Endodermal cell (in vitro differentiated cells): Measurements from ENCODE around the gene SH2D3C. TPM values are rescaled to one million over a fixed set of nuclear protein-coding genes. Genes with fewer than 3 reads are reported as not detected.

Experiments
- DNase-seq: peaks from one replicate; pipeline ENCODE4 v3.0.0-alpha.2; 2017
- H3K27ac ChIP-seq: 2 replicates; pipeline ENCODE4 v1.5.1; 2013; ENCODE audit warnings: mild to moderate bottlenecking, low read depth, low read length, moderate library complexity
- H3K27me3 ChIP-seq: 2 replicates; pipeline ENCODE4 v1.6.1; 2013; ENCODE audit warnings: mild to moderate bottlenecking, low read length, moderate library complexity; ENCODE audit not compliant: insufficient read depth, control insufficient read depth, poor library complexity, severe bottlenecking
- H3K36me3 ChIP-seq: 2 replicates; pipeline ENCODE4 v1.7.0; 2013; ENCODE audit warnings: mild to moderate bottlenecking, low read length, moderate library complexity; ENCODE audit not compliant: control insufficient read depth, insufficient read depth
- H3K4me1 ChIP-seq: one replicate; pipeline ENCODE4 v1.7.0; 2013; ENCODE audit warnings: low read length; ENCODE audit not compliant: control insufficient read depth, insufficient read depth
- H3K4me3 ChIP-seq: 2 replicates; pipeline ENCODE4 v1.5.1; 2013; ENCODE audit warnings: mild to moderate bottlenecking, low read length, moderate library complexity
- H3K9ac ChIP-seq: 2 replicates; pipeline ENCODE4 v1.6.1; 2013; ENCODE audit warnings: mild to moderate bottlenecking, low read length, moderate library complexity; ENCODE audit not compliant: poor library complexity, severe bottlenecking; ENCODE audit errors: extremely low read depth
- H3K9me3 ChIP-seq: 2 replicates; pipeline ENCODE4 v1.6.1; 2013; ENCODE audit warnings: mild to moderate bottlenecking, low read length, moderate library complexity; ENCODE audit not compliant: control insufficient read depth
- H3K27ac Mint-ChIP-seq: 2 replicates; pipeline ENCODE4 v1.8.0; 2020; ENCODE audit warnings: mixed read lengths
- H3K27me3 Mint-ChIP-seq: 2 replicates; pipeline ENCODE4 v1.8.0; 2021; ENCODE audit warnings: mild to moderate bottlenecking, mixed read lengths; ENCODE audit not compliant: insufficient read depth
- H3K36me3 Mint-ChIP-seq: 2 replicates; pipeline ENCODE4 v1.8.0; 2020; ENCODE audit warnings: low read depth, mixed read lengths
- H3K4me1 Mint-ChIP-seq: 2 replicates; pipeline ENCODE4 v1.8.0; 2020; ENCODE audit warnings: mixed read lengths
- H3K4me3 Mint-ChIP-seq: 2 replicates; pipeline ENCODE4 v1.8.0; 2020; ENCODE audit warnings: mild to moderate bottlenecking, moderate library complexity, mixed read lengths
- H3K9me3 Mint-ChIP-seq: 2 replicates; pipeline ENCODE4 v1.8.0; 2020; ENCODE audit warnings: mild to moderate bottlenecking, mixed read lengths
- WGBS, 2 experiments: methylation state at CpG; one replicate each; pipeline versions ENCODE4 v1.1.5 to v1.1.7; 2013; ENCODE audit warnings: missing lambda C conversion rate in 2 of 2, mixed read lengths in 1 of 2; ENCODE audit not compliant: insufficient coverage in 1 of 2, insufficient read length in 1 of 2; 5-methylcytosine and 5-hydroxymethylcytosine counted together
- total RNA-seq, 2 donors: library from RNA; stranded (reverse); fragmentation: NEBNext Ultra II Directional in 1 of 2; extraction: Animal tissue kit (Norgen Biotek cat#: 25700) in 1 of 2; gene quantifications; 2 replicates in 1 of 2; 3 replicates in 1 of 2; pipeline ENCODE4 v1.2.1, GENCODE V29; 2021
- TF ChIP-seq, protein P1 (sequence below): fragments of 200-600 bp; sonication (generic); conservative IDR thresholded peaks from 2 replicates; pipeline ENCODE4 v1.5.0; 2021; ENCODE audit warnings: antibody characterized with exemption, mild to moderate bottlenecking

SH2D3C gene
- total RNA-seq, 2 donors from 2014 or later = 0.77 to 1.4 TPM

DNA sequence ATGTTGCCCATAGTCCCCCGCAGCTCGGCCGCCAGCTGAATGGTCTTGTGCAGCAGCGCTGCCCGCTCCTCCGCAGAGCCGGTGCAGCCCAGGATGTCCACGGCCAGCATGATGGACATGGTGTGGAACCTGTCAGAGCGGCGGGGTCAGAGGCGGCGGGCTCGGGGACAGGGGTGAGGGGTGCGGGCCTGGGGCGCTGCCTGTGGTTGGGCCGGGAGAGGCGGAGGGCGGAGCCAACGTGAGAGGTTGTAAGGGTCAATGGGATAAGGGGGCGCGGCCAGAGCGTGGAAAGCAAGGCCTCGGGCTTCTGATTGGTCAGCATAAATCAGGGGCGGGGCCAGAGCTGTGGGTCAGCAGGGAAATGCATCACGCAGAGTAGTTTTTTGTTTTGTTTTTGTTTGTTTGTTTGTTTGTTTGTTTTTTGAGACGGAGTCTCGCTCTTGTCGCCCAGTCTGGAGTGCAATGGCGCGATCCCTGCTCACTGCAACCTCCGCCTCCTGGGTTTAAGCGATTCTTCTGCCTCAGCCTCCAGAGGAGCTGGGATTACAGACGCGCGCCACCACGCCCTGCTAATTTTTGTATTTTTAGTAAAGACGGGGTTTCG is 36.5 kb downstream of the SH2D3C start:
- peak; percentile 99 for DNase-seq
- peaks cover 10% of the 10 kb centered on the region for H3K27me3 ChIP-seq
- no peaks in the 10 kb centered on the region for H3K9me3 ChIP-seq
- Mint-ChIP-seq H3K9me3 (no peaks in the 10 kb centered on the region), H3K27me3 (peaks cover 8% of the 10 kb centered on the region), H3K4me1 (peaks cover 2% of the 10 kb centered on the region), H3K4me3 (peak overlapping the region; percentile 68), H3K36me3 (no peaks in the 10 kb centered on the region), H3K27ac (peak overlapping the region; percentile 91)
- H3K9ac ChIP-seq = peak overlapping the region; percentile 47
- TF ChIP-seq, protein P1, sequence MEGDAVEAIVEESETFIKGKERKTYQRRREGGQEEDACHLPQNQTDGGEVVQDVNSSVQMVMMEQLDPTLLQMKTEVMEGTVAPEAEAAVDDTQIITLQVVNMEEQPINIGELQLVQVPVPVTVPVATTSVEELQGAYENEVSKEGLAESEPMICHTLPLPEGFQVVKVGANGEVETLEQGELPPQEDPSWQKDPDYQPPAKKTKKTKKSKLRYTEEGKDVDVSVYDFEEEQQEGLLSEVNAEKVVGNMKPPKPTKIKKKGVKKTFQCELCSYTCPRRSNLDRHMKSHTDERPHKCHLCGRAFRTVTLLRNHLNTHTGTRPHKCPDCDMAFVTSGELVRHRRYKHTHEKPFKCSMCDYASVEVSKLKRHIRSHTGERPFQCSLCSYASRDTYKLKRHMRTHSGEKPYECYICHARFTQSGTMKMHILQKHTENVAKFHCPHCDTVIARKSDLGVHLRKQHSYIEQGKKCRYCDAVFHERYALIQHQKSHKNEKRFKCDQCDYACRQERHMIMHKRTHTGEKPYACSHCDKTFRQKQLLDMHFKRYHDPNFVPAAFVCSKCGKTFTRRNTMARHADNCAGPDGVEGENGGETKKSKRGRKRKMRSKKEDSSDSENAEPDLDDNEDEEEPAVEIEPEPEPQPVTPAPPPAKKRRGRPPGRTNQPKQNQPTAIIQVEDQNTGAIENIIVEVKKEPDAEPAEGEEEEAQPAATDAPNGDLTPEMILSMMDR = no peak
- H3K4me1 ChIP-seq = no peaks in the 10 kb centered on the region
- peak overlapping the region; percentile 81 for H3K4me3 ChIP-seq
- H3K36me3 ChIP-seq = no peaks in the 10 kb centered on the region
- H3K27ac ChIP-seq = peak overlapping the region; percentile 70
- WGBS, 2 experiments = 7 to 9% methylated on average over 22 to 38 of the region's 38 CpGs

DNA sequence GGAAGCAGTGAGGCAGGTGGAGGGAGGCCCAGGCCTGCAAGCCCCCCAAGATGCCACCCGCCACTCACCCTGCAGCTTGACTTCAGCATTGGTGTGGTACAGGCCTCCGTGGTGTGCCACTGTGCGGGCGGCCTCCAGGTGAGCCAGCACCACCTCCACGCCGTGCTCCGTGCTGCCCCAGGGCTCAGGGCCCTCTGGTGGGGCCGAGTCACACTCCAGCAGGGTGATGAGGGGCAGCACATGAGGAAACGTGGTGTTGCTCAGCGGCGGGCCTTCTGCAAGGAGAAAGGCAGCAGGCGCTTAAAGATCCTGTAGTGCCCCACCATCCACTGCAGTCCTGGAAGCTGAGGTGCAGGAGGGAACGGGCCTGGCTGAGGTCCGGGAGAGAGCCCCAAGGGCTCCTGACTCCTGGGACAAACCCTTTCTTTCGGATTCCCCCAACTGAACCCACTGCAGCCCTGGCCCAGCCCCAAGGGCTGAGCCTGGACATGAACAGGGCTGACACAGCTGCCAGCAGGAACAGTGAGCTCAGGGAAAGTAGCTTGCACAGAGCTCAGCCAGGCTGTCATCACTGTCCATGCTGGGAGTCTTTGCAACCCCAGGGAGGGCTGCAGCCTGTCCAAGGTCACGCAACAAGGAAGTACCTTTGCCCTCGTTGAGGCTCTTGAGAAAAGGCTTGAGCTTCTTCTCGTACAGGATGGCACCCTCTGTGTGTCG is 38.7 kb downstream of the SH2D3C start:
- TF ChIP-seq, protein P1 = no peak
- H3K27me3 ChIP-seq = peaks cover 10% of the 10 kb centered on the region
- no peak overlapping the region for H3K27ac ChIP-seq
- no peaks in the 10 kb centered on the region for H3K9me3 ChIP-seq
- no peak for DNase-seq
- Mint-ChIP-seq H3K9me3 (no peaks in the 10 kb centered on the region), H3K4me3 (no peak overlapping the region), H3K36me3 (no peaks in the 10 kb centered on the region), H3K27me3 (peaks cover 8% of the 10 kb centered on the region), H3K4me1 (peaks cover 2% of the 10 kb centered on the region), H3K27ac (no peak overlapping the region)
- no peak overlapping the region for H3K9ac ChIP-seq
- no peak overlapping the region for H3K4me3 ChIP-seq
- no peaks in the 10 kb centered on the region for H3K4me1 ChIP-seq
- H3K36me3 ChIP-seq = no peaks in the 10 kb centered on the region
- 88 to 96% methylated on average over 11 to 19 of the region's 19 CpGs for WGBS, 2 experiments

DNA sequence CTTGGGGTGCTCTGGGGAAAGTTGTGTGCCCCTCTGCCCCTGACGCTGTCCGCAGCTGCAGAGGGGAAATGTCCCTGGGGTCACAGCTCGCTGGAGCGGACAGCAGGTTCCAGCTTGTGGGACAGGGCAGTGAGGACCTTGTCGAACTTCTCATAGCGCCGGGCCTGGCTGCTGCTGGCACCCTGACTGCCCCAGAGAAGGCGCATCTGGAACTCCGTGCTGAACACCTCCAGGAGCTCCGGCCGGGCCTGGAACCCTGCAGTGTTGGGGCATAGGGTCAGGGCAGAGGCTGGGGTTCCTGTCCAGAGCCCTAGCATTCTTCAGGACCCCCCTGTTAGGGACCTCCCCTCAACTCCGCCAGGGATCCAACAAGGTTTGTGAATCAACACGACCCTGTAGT is 39.8 kb downstream of the SH2D3C start:
- TF ChIP-seq, protein P1 = no peak
- no peak overlapping the region for H3K27ac Mint-ChIP-seq
- Histone ChIP-seq H3K27me3 (peaks cover 10% of the 10 kb centered on the region), H3K9ac (no peak overlapping the region), H3K4me1 (no peaks in the 10 kb centered on the region), H3K27ac (no peak overlapping the region), H3K9me3 (no peaks in the 10 kb centered on the region), H3K36me3 (no peaks in the 10 kb centered on the region), H3K4me3 (no peak overlapping the region)
- DNase-seq = no peak
- H3K36me3 Mint-ChIP-seq = no peaks in the 10 kb centered on the region
- H3K9me3 Mint-ChIP-seq = no peaks in the 10 kb centered on the region
- H3K27me3 Mint-ChIP-seq = peaks cover 8% of the 10 kb centered on the region
- WGBS, 2 experiments = 91 to 93% methylated on average over 11 to 13 of the region's 13 CpGs
- H3K4me3 Mint-ChIP-seq = no peak overlapping the region
- H3K4me1 Mint-ChIP-seq = peaks cover 2% of the 10 kb centered on the region
